Measurements from ENCODE around the gene PARD3. TPM values are rescaled to one million over a fixed set of nuclear protein-coding genes. Genes with fewer than 3 reads are reported as not detected.

Gene PARD3
- total RNA-seq, 3 donors from 2014 or later, result 0.35 to 0.53 (median 0.37) TPM

DNA sequence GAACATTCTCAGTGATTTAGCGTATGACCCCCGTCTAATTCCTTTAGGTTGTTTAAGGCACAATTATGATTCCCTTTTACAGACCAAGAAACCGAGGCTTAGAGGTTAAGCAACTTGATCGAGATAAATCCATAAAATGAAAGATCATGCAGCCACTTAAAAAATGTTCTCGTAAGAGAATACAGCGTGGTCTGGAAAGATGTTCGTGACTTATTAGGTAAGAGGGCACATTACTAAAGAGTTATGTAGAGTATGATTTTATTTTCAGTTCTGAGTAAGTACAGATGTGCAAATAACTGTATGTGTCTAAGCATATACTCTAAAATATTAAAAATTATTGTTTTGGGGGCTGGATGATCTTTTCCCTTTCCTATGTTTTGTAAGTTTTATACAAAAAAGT, 575.1 kb downstream of the PARD3 start:
- Mint-ChIP-seq H3K27me3 (ENCODE audit: low read depth) (peaks cover 3% of the 10 kb centered on the region), H3K36me3 (ENCODE audit: insufficient read depth) (no peaks in the 10 kb centered on the region), H3K9me3 (no peaks in the 10 kb centered on the region), H3K4me3 (no peak overlapping the region), H3K4me1 (ENCODE audit: low read depth) (no peaks in the 10 kb centered on the region)
- ATAC-seq (no peak), DNase-seq (no peak)

DNA sequence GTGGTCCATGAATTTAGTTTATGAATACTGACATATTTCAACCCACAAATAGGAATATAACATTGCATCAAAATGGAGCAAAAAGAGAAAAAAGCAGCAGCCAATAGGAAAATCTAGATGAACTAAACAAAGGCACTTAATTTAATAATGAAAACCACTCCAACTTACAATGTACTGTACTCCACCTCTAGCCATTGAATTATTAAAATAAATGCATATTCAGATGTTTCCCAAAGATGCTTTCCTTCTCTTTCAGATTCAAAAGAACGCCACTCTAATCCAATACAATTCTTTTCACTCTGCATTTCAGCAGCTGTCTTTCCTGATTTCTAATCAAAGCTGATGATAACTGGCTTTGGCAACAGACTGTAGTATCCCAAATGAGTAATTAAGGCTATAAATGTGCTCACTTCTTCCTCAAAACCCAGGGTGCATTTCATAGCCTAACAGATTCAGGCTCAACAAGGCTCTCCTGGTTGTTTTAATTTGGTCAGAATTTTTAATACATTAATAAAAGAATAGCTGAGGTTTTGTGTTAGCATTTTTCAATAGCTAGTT, 577.1 kb downstream of the PARD3 start:
- no peaks in the 10 kb centered on the region for H3K4me1 Mint-ChIP-seq (ENCODE audit: low read depth)
- DNase-seq, result no peak

DNA sequence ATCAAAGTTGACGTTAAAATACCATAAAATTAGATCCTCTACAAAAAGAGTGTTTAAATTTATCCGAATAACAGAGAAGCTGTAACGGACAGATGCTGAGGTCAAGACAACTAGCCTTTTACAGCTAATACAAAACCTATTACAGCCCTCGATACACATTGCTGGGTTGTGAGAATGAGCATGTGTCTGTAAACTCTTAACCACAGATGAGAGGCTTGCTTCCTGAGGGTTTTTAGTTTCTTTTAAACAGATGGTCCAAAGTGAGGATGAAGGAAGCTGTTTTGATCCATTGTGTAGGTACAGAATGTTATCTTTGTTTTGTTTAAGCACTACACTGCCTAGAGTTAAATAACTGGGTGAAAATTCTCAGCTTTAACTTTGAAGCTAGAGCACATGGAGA, 578.2 kb downstream of the PARD3 start:
- ATAC-seq (no peak), DNase-seq (no peak)
- Mint-ChIP-seq H3K27me3 (ENCODE audit: low read depth) (peaks cover 3% of the 10 kb centered on the region), H3K4me1 (ENCODE audit: low read depth) (no peaks in the 10 kb centered on the region), H3K4me3 (no peak overlapping the region), H3K36me3 (ENCODE audit: insufficient read depth) (no peaks in the 10 kb centered on the region), H3K9me3 (no peaks in the 10 kb centered on the region)

More for the DNA sequence above, 577.1 kb downstream of the PARD3 start:
- Mint-ChIP-seq H3K9me3 (no peaks in the 10 kb centered on the region), H3K27me3 (ENCODE audit: low read depth) (peaks cover 3% of the 10 kb centered on the region), H3K36me3 (ENCODE audit: insufficient read depth) (no peaks in the 10 kb centered on the region), H3K4me3 (no peak overlapping the region)
- no peak for ATAC-seq

GRCh38 chr10:34235164-34235832, 579.8 kb downstream of the PARD3 start:
- no peaks in the 10 kb centered on the region for H3K9me3 Mint-ChIP-seq
- no peak for ATAC-seq
- no peak for DNase-seq
- H3K27me3 Mint-ChIP-seq (ENCODE audit: low read depth), result peaks cover 3% of the 10 kb centered on the region
- H3K4me1 Mint-ChIP-seq (ENCODE audit: low read depth), result no peaks in the 10 kb centered on the region
- H3K4me3 Mint-ChIP-seq, result no peak overlapping the region
- H3K36me3 Mint-ChIP-seq (ENCODE audit: insufficient read depth), result no peaks in the 10 kb centered on the region

DNA sequence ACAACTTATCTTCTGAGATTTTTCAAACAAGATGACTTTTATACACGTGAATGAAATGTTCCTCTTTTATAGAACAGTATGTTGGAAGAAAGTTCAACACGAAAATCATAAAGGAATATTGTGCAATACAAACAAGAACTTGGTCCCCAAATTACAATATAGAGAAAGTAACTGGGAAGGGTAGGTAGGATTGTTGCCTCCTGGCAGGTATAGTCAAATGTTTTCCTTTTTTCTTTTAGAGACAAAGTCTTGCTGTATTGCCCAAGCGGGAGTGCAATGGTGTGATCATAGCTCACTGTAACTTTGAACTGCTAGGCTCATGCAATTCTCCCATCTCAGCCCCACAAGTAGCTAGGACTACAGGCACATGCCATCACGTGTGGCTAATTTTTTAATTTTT, 582.6 kb downstream of the PARD3 start:
- no peaks in the 10 kb centered on the region for H3K36me3 Mint-ChIP-seq (ENCODE audit: insufficient read depth)
- no peaks in the 10 kb centered on the region for H3K4me1 Mint-ChIP-seq (ENCODE audit: low read depth)
- no peak for ATAC-seq
- no peak for DNase-seq
- H3K4me3 Mint-ChIP-seq, result no peak overlapping the region
- H3K9me3 Mint-ChIP-seq, result no peaks in the 10 kb centered on the region
- peaks cover 3% of the 10 kb centered on the region for H3K27me3 Mint-ChIP-seq (ENCODE audit: low read depth)

GRCh38 chr10:34231441-34232180, 583.5 kb downstream of the PARD3 start:
- DNase-seq (no peak), ATAC-seq (no peak)
- Mint-ChIP-seq H3K36me3 (ENCODE audit: insufficient read depth) (no peaks in the 10 kb centered on the region), H3K27me3 (ENCODE audit: low read depth) (peaks cover 5% of the 10 kb centered on the region), H3K4me3 (no peak overlapping the region), H3K4me1 (ENCODE audit: low read depth) (no peaks in the 10 kb centered on the region), H3K9me3 (peaks cover 5% of the 10 kb centered on the region)

- H3K27me3 Mint-ChIP-seq (ENCODE audit: low read depth), result peaks cover 3% of the 10 kb centered on the region
Observed at GRCh38 chr10:34229917-34230316, 585.2 kb downstream of the PARD3 start.

GRCh38 chr10:34228066-34228465, 587.0 kb downstream of the PARD3 start:
- no peak for ATAC-seq

More at GRCh38 chr10:34229917-34230316, 585.2 kb downstream of the PARD3 start:
- H3K9me3 Mint-ChIP-seq, result peaks cover 6% of the 10 kb centered on the region
- DNase-seq, result no peak
- no peak overlapping the region for H3K4me3 Mint-ChIP-seq
- H3K36me3 Mint-ChIP-seq (ENCODE audit: insufficient read depth), result no peaks in the 10 kb centered on the region
- no peaks in the 10 kb centered on the region for H3K4me1 Mint-ChIP-seq (ENCODE audit: low read depth)
- no peak for ATAC-seq

DNA sequence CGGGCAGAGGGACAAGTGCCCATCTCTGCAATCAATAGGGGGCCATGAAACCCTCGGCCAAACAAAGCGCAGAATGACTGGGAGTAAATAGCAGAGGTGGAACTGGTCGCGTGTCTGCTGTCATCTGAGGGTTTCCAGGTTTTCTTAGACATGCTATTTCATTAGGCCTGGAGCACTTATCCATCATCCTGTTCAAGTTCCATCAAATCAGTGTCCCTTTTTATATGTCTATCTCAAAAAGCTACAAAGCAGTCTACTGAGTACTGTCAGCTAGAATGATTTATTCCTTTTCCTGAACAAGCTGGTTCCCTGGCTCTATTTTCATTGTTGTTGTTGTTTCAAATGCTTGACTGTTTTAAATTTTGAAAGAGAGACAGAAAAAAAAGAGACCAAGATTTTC, 590.5 kb downstream of the PARD3 start:
- Mint-ChIP-seq H3K4me1 (ENCODE audit: low read depth) (peaks cover 6% of the 10 kb centered on the region), H3K9me3 (peaks cover 6% of the 10 kb centered on the region), H3K4me3 (no peak overlapping the region), H3K36me3 (ENCODE audit: insufficient read depth) (no peaks in the 10 kb centered on the region), H3K27me3 (ENCODE audit: low read depth) (peaks cover 3% of the 10 kb centered on the region)
- ATAC-seq, result no peak
- DNase-seq, result no peak

More at GRCh38 chr10:34228066-34228465, 587.0 kb downstream of the PARD3 start:
- peaks cover 6% of the 10 kb centered on the region for H3K9me3 Mint-ChIP-seq
- H3K4me1 Mint-ChIP-seq (ENCODE audit: low read depth), result no peaks in the 10 kb centered on the region
- no peaks in the 10 kb centered on the region for H3K36me3 Mint-ChIP-seq (ENCODE audit: insufficient read depth)
- no peak for DNase-seq
- H3K27me3 Mint-ChIP-seq (ENCODE audit: low read depth), result peaks cover 3% of the 10 kb centered on the region
- no peak overlapping the region for H3K4me3 Mint-ChIP-seq

DNA sequence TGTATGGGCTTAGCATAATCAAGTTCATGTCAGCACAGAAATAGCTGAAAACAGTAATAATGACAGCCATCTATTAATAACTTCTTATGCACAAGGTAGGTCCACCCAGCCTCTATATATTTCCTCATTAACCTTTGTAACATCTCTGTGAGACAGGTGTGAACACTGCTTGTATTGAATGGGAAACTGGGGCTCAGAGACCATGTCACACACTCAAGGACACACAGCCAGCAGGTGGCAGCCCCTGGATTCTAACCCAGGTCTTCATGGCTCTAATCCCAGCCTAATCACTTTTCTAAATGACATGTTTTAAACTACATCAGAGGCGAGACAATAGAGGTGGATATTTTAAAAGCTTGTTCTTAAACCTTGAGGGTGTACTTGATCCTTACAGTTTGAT, 591.4 kb downstream of the PARD3 start:
- no peak overlapping the region for H3K4me3 Mint-ChIP-seq
- H3K4me1 Mint-ChIP-seq (ENCODE audit: low read depth), result peaks cover 8% of the 10 kb centered on the region
- peaks cover 6% of the 10 kb centered on the region for H3K9me3 Mint-ChIP-seq
- DNase-seq (no peak), ATAC-seq (no peak)
- peaks cover 3% of the 10 kb centered on the region for H3K27me3 Mint-ChIP-seq (ENCODE audit: low read depth)
- no peaks in the 10 kb centered on the region for H3K36me3 Mint-ChIP-seq (ENCODE audit: insufficient read depth)

- Mint-ChIP-seq H3K4me3 (no peak overlapping the region), H3K4me1 (ENCODE audit: low read depth) (peaks cover 8% of the 10 kb centered on the region), H3K9me3 (peaks cover 6% of the 10 kb centered on the region), H3K36me3 (ENCODE audit: insufficient read depth) (no peaks in the 10 kb centered on the region), H3K27me3 (ENCODE audit: low read depth) (peaks cover 3% of the 10 kb centered on the region)
- ATAC-seq, result no peak
- DNase-seq, result no peak
Observed at GRCh38 chr10:34222359-34222758, 592.7 kb downstream of the PARD3 start.

GRCh38 chr10:34219753-34220548, 595.1 kb downstream of the PARD3 start:
- ATAC-seq, result peak in 1 of 2 donors; percentile 28
- H3K4me1 Mint-ChIP-seq (ENCODE audit: low read depth), result peaks cover 8% of the 10 kb centered on the region
- H3K4me3 Mint-ChIP-seq, result no peak overlapping the region
- H3K27me3 Mint-ChIP-seq (ENCODE audit: low read depth), result peaks cover under 1% of the 10 kb centered on the region
- H3K9me3 Mint-ChIP-seq, result no peaks in the 10 kb centered on the region
- H3K36me3 Mint-ChIP-seq (ENCODE audit: insufficient read depth), result no peaks in the 10 kb centered on the region
- DNase-seq, result no peak

GRCh38 chr10:34217524-34217923, 597.6 kb downstream of the PARD3 start:
- H3K27me3 Mint-ChIP-seq (ENCODE audit: low read depth), result no peaks in the 10 kb centered on the region

DNA sequence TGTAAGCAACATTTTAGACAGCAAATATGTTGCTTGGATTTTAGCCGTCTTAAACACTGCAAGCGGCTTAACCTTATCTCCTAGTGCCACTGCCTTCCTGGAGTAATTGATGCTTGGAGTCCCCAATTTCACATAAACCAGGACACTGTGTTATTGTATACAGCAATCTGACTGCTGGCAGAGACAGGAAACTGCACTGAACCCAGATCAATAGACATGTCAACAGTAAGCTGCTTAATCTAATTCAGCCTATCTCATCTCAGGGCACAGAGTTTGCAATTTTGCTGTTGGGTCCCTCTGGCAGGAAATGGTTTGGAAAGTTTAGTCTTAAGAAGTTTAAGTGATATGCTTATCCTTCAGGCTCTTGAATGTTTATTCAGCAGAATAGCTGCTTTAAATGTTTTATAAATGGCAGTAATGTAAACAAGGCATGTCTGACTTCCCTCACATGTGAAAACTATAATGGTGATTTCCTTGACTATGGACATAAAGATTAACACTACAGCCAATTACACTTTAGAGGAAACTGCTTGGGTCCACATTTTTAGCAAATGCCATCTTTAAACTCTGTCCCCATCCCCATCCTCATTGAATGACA, 598.6 kb downstream of the PARD3 start:
- Mint-ChIP-seq H3K4me3 (no peak overlapping the region), H3K4me1 (ENCODE audit: low read depth) (peaks cover 8% of the 10 kb centered on the region), H3K36me3 (ENCODE audit: insufficient read depth) (no peaks in the 10 kb centered on the region), H3K27me3 (ENCODE audit: low read depth) (no peaks in the 10 kb centered on the region), H3K9me3 (no peaks in the 10 kb centered on the region)
- DNase-seq, result no peak
- no peak for ATAC-seq

More at GRCh38 chr10:34217524-34217923, 597.6 kb downstream of the PARD3 start:
- H3K4me1 Mint-ChIP-seq (ENCODE audit: low read depth), result peaks cover 8% of the 10 kb centered on the region
- ATAC-seq (no peak), DNase-seq (no peak)
- no peak overlapping the region for H3K4me3 Mint-ChIP-seq
- no peaks in the 10 kb centered on the region for H3K36me3 Mint-ChIP-seq (ENCODE audit: insufficient read depth)
- no peaks in the 10 kb centered on the region for H3K9me3 Mint-ChIP-seq
